ENCODE results near the gene DAG1. TPM values are rescaled to one million over a fixed set of nuclear protein-coding genes. Genes with fewer than 3 reads are reported as not detected.

The DAG1 gene
- total and polyA plus RNA-seq, 5 donors from 2014 or later = 3.2 to 15.7 (median 4.3) TPM

GRCh38 chr3:49445391-49445790, 24.7 kb upstream of the DAG1 start:
- H3K9me3 Mint-ChIP-seq = no peaks in the 10 kb centered on the region
- Histone ChIP-seq H3K27me3 (ENCODE audit: control insufficient read depth, insufficient read depth, low read length) (no peaks in the 10 kb centered on the region), H3K27ac (ENCODE audit: insufficient read depth, low read length, poor library complexity, severe bottlenecking) (no peak overlapping the region), H3K4me1 (ENCODE audit: control insufficient read depth, insufficient read depth, low read length, poor library complexity, severe bottlenecking) (peaks cover 16% of the 10 kb centered on the region), H3K4me3 (ENCODE audit: low read depth, low read length) (no peak overlapping the region), H3K36me3 (ENCODE audit: control insufficient read depth, insufficient read depth, low read length) (no peaks in the 10 kb centered on the region), H3K9me3 (ENCODE audit: control insufficient read depth in 2 of 2, low read length in 2 of 2) (no peaks in the 10 kb centered on the region)
- H3K36me3 Mint-ChIP-seq = no peaks in the 10 kb centered on the region
- peaks cover 11 to 27% (median 15%) of the 10 kb centered on the region in 4 donors for H3K4me1 Mint-ChIP-seq
- H3K27ac Mint-ChIP-seq = peak overlapping the region in 1 of 3 donors; percentile 59
- DNase-seq (no peak), ATAC-seq (ENCODE audit: low read depth in 2 of 2) (no peak)
- no peak overlapping the region for H3K4me3 Mint-ChIP-seq
- peaks cover 4% of the 10 kb centered on the region for H3K27me3 Mint-ChIP-seq

GRCh38 chr3:49453621-49454020, 16.4 kb upstream of the DAG1 start:
- ATAC-seq (ENCODE audit: low read depth in 2 of 2) (no peak), DNase-seq (no peak)
- Histone ChIP-seq H3K27me3 (ENCODE audit: control insufficient read depth, insufficient read depth, low read length) (no peaks in the 10 kb centered on the region), H3K36me3 (ENCODE audit: control insufficient read depth, insufficient read depth, low read length) (no peaks in the 10 kb centered on the region), H3K9me3 (ENCODE audit: control insufficient read depth in 2 of 2, low read length in 2 of 2) (no peaks in the 10 kb centered on the region), H3K4me3 (ENCODE audit: low read depth, low read length) (no peak overlapping the region), H3K27ac (ENCODE audit: insufficient read depth, low read length, poor library complexity, severe bottlenecking) (no peak overlapping the region), H3K4me1 (ENCODE audit: control insufficient read depth, insufficient read depth, low read length, poor library complexity, severe bottlenecking) (no peaks in the 10 kb centered on the region)
- Mint-ChIP-seq H3K4me3 (no peak overlapping the region), H3K27ac (peak overlapping the region in 1 of 3 donors; percentile 86), H3K36me3 (no peaks in the 10 kb centered on the region), H3K4me1 (peaks cover 5 to 6% (median 5%) of the 10 kb centered on the region in 4 donors), H3K27me3 (no peaks in the 10 kb centered on the region), H3K9me3 (no peaks in the 10 kb centered on the region)

GRCh38 chr3:49454458-49454857, 15.6 kb upstream of the DAG1 start:
- H3K36me3 ChIP-seq (ENCODE audit: control insufficient read depth, insufficient read depth, low read length) = no peaks in the 10 kb centered on the region
- Mint-ChIP-seq H3K4me1 (no peaks in the 10 kb centered on the region), H3K9me3 (no peaks in the 10 kb centered on the region), H3K27me3 (no peaks in the 10 kb centered on the region), H3K36me3 (no peaks in the 10 kb centered on the region), H3K27ac (no peak overlapping the region), H3K4me3 (no peak overlapping the region)
- H3K4me3 ChIP-seq (ENCODE audit: low read depth, low read length) = no peak overlapping the region
- DNase-seq (no peak), ATAC-seq (ENCODE audit: low read depth in 2 of 2) (no peak)
- H3K27me3 ChIP-seq (ENCODE audit: control insufficient read depth, insufficient read depth, low read length) = no peaks in the 10 kb centered on the region
- H3K9me3 ChIP-seq (ENCODE audit: control insufficient read depth in 2 of 2, low read length in 2 of 2) = no peaks in the 10 kb centered on the region
- no peaks in the 10 kb centered on the region for H3K4me1 ChIP-seq (ENCODE audit: control insufficient read depth, insufficient read depth, low read length, poor library complexity, severe bottlenecking)
- no peak overlapping the region for H3K27ac ChIP-seq (ENCODE audit: insufficient read depth, low read length, poor library complexity, severe bottlenecking)

GRCh38 chr3:49454898-49455681, 15.0 kb upstream of the DAG1 start:
- Histone ChIP-seq H3K36me3 (ENCODE audit: control insufficient read depth, insufficient read depth, low read length) (no peaks in the 10 kb centered on the region), H3K27me3 (ENCODE audit: control insufficient read depth, insufficient read depth, low read length) (no peaks in the 10 kb centered on the region), H3K27ac (ENCODE audit: insufficient read depth, low read length, poor library complexity, severe bottlenecking) (no peak overlapping the region), H3K9me3 (ENCODE audit: control insufficient read depth in 2 of 2, low read length in 2 of 2) (no peaks in the 10 kb centered on the region), H3K4me1 (ENCODE audit: control insufficient read depth, insufficient read depth, low read length, poor library complexity, severe bottlenecking) (no peaks in the 10 kb centered on the region), H3K4me3 (ENCODE audit: low read depth, low read length) (no peak overlapping the region)
- ATAC-seq (ENCODE audit: low read depth in 2 of 2) (no peak), DNase-seq (no peak)
- H3K4me1 Mint-ChIP-seq = no peaks in the 10 kb centered on the region
- peak overlapping the region in 1 of 3 donors; percentile 36 for H3K27ac Mint-ChIP-seq
- H3K36me3 Mint-ChIP-seq = no peaks in the 10 kb centered on the region
- H3K27me3 Mint-ChIP-seq = no peaks in the 10 kb centered on the region
- H3K9me3 Mint-ChIP-seq = no peaks in the 10 kb centered on the region
- no peak overlapping the region for H3K4me3 Mint-ChIP-seq

GRCh38 chr3:49456466-49456865, 13.6 kb upstream of the DAG1 start:
- ATAC-seq (ENCODE audit: low read depth in 2 of 2) = no peak
- Mint-ChIP-seq H3K9me3 (no peaks in the 10 kb centered on the region), H3K27ac (no peak overlapping the region), H3K4me1 (no peaks in the 10 kb centered on the region), H3K27me3 (no peaks in the 10 kb centered on the region), H3K36me3 (no peaks in the 10 kb centered on the region), H3K4me3 (no peak overlapping the region)
- no peaks in the 10 kb centered on the region for H3K27me3 ChIP-seq (ENCODE audit: control insufficient read depth, insufficient read depth, low read length)
- no peak overlapping the region for H3K4me3 ChIP-seq (ENCODE audit: low read depth, low read length)
- DNase-seq = no peak
- no peaks in the 10 kb centered on the region for H3K9me3 ChIP-seq (ENCODE audit: control insufficient read depth in 2 of 2, low read length in 2 of 2)
- H3K27ac ChIP-seq (ENCODE audit: insufficient read depth, low read length, poor library complexity, severe bottlenecking) = no peak overlapping the region
- H3K36me3 ChIP-seq (ENCODE audit: control insufficient read depth, insufficient read depth, low read length) = no peaks in the 10 kb centered on the region
- H3K4me1 ChIP-seq (ENCODE audit: control insufficient read depth, insufficient read depth, low read length, poor library complexity, severe bottlenecking) = no peaks in the 10 kb centered on the region

- no peak for ATAC-seq (ENCODE audit: low read depth in 2 of 2)
- Mint-ChIP-seq H3K4me1 (no peaks in the 10 kb centered on the region), H3K36me3 (no peaks in the 10 kb centered on the region), H3K9me3 (no peaks in the 10 kb centered on the region), H3K27ac (no peak overlapping the region), H3K27me3 (no peaks in the 10 kb centered on the region), H3K4me3 (no peak overlapping the region)
- Histone ChIP-seq H3K9me3 (ENCODE audit: control insufficient read depth in 2 of 2, low read length in 2 of 2) (no peaks in the 10 kb centered on the region), H3K4me3 (ENCODE audit: low read depth, low read length) (no peak overlapping the region), H3K36me3 (ENCODE audit: control insufficient read depth, insufficient read depth, low read length) (no peaks in the 10 kb centered on the region), H3K4me1 (ENCODE audit: control insufficient read depth, insufficient read depth, low read length, poor library complexity, severe bottlenecking) (no peaks in the 10 kb centered on the region), H3K27me3 (ENCODE audit: control insufficient read depth, insufficient read depth, low read length) (no peaks in the 10 kb centered on the region), H3K27ac (ENCODE audit: insufficient read depth, low read length, poor library complexity, severe bottlenecking) (no peak overlapping the region)
- DNase-seq = no peak
These were observed 9.7 kb upstream of the DAG1 start for GRCh38 chr3:49460188-49460890.

GRCh38 chr3:49460956-49461355, 9.1 kb upstream of the DAG1 start:
- Histone ChIP-seq H3K27me3 (ENCODE audit: control insufficient read depth, insufficient read depth, low read length) (no peaks in the 10 kb centered on the region), H3K4me1 (ENCODE audit: control insufficient read depth, insufficient read depth, low read length, poor library complexity, severe bottlenecking) (no peaks in the 10 kb centered on the region), H3K36me3 (ENCODE audit: control insufficient read depth, insufficient read depth, low read length) (no peaks in the 10 kb centered on the region), H3K27ac (ENCODE audit: insufficient read depth, low read length, poor library complexity, severe bottlenecking) (no peak overlapping the region), H3K9me3 (ENCODE audit: control insufficient read depth in 2 of 2, low read length in 2 of 2) (no peaks in the 10 kb centered on the region), H3K4me3 (ENCODE audit: low read depth, low read length) (no peak overlapping the region)
- DNase-seq (no peak), ATAC-seq (ENCODE audit: low read depth in 2 of 2) (no peak)
- Mint-ChIP-seq H3K4me1 (no peaks in the 10 kb centered on the region), H3K36me3 (no peaks in the 10 kb centered on the region), H3K9me3 (no peaks in the 10 kb centered on the region), H3K27ac (peak overlapping the region in 1 of 3 donors; percentile 24), H3K4me3 (no peak overlapping the region), H3K27me3 (no peaks in the 10 kb centered on the region)

Measured in CD4-positive, CD25-positive, alpha-beta regulatory T cell (primary cell).